HG02623 (cell line): Measurements from ENCODE around the gene CRYZL1.

ENCODE experiments used
- ATAC-seq: cut with Tn5 transposase; IDR thresholded peaks from one replicate; pipeline ENCODE4 v1.9.1; 2021; ENCODE audit warnings: moderate library complexity; ENCODE audit not compliant: unreplicated experiment

CRYZL1 gene

DNA sequence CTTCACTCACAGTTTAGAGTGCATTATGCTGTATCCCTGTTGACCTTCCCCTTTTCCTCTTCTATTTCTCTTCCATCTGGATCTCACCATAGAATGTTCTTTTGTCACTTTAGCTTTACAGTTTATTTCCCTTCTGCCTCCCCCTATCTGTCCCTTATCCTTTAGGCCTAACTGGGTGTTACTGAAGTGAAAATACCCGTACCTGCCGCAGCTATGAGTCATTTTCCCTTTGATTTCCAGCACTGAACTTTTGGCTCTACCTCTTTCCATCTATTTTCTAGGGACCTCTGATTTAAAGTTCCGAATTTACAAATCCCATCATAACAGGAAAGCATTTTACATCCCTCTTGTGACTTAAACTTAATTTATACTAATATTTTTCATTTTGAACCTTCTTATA, 20.5 kb upstream of the CRYZL1 start:
- ATAC-seq: no peak

DNA sequence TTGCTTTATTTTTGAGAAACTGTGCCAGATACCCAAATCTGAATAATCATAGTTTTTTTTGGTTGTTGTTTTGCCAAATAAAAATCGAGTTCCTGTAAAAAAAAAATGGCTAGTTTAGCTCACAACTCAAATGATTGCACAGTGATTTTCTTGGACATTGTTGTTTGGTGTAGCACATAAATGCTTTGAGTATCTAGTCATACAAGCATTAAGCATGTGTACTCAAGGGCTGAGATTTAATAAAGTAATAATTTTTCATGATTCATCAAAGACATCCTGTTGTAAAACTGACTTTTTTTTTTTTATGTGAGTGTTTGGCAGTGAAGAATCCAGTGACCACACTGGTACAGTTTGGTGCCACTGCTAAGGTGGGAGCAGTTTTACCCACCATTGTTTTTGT, 19.6 kb upstream of the CRYZL1 start:
- ATAC-seq: no peak

- no peak for ATAC-seq
Observed at GRCh38 chr21:33660406-33660805, 18.9 kb upstream of the CRYZL1 start.

GRCh38 chr21:33659568-33659949, 18.0 kb upstream of the CRYZL1 start:
- no peak for ATAC-seq

DNA sequence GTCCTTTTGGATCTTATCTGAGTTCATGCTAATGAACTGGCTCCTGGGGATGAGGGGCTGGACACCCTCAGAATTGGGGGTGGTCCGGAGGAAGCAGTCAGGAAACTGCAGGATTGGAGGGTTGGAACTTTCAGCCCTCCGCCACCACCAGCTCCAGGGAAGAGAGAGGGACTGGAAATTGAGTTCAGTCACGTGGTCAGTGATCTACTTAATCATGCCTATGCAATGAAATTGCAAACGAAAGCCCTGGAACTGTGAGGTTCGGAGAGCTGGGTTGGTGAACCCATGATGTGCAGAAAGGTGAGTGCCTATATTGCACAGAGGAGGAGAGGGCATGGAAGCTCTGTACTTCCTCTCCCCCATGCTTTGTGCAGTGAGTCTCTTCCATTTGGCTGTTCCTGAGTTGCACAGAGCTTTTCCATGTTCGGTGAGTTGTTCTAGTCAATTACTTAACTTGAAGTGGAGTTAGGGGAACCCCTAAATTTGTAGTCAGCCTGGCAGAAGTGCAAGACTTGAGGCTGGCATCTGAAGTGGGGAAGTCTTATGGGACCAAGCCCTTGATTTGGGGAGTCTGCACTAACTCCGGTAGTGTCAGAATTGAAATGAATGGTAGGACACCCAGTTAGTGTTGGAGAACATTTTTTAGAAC, 17.5 kb upstream of the CRYZL1 start:
- no peak for ATAC-seq

DNA sequence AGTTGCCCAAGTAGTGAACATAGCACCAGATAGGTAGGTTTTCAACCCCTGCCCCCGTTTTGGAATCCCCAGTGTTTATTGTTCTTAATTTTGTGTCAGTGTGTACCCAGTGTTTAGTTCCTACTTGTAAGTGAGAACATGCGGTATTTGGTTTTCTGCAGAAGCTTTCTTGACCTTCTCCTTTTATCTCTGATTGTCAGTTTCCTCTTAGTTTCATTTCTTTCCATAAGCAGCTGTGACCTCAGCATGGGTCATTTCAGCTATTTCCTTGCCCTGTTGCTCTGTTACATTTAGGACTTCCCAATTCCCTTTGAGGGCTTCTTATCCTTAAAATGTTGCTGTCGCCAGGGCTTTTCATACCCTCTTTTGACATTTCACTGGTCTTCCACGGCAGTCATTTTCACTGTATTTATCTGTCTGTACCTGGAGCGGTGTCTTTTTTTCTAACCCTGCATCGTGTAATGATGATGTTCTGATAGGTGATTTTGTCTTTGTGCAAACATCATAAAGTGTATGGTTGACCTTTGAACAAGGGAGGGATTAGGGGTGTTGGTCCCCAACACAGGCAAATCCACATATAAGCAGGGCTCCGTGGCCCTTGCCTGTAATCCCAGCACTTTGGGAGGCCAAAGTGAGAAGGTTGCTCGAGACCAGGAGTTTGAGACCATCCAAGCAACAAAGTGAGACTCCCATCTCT, 15.7 kb upstream of the CRYZL1 start:
- no peak for ATAC-seq

- no peak for ATAC-seq
Observed at GRCh38 chr21:33655588-33656221, 14.2 kb upstream of the CRYZL1 start.

GRCh38 chr21:33654412-33654811, 12.9 kb upstream of the CRYZL1 start:
- no peak for ATAC-seq

GRCh38 chr21:33651965-33652680, 10.6 kb upstream of the CRYZL1 start:
- ATAC-seq: no peak

DNA sequence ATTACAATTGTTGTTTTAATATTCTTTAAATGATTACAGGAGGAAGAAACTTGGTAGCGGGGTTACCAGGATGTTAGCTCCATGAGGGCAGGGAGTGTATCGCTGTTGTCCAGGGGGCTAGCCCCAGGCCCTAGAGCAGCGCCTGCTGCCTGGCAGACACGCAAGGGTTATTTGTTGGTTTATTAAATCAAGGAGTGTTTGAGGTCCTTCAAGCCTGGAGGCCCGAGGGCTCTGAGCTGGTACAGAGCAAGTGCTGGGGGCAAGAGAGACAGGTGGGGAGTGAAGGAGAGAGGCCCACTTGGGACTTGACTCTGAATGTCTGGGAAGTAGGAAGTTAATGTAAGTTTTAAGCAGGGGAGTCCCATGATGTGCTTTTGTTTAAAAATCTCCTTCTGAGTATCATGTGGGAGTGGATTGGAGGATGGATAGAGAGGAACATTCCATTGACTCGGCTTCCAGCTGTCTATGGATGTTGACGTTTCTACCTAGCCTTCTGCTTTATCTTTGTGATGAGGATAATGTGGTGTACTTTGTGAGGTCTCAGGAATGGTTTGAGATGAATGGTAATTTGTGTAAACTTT, 9.5 kb upstream of the CRYZL1 start:
- no peak for ATAC-seq

- no peak for ATAC-seq
Observed at GRCh38 chr21:33650230-33650629, 8.7 kb upstream of the CRYZL1 start.

GRCh38 chr21:33648555-33648954, 7.0 kb upstream of the CRYZL1 start:
- ATAC-seq: no peak

GRCh38 chr21:33647587-33647986, 6.0 kb upstream of the CRYZL1 start:
- ATAC-seq: no peak

- no peak for ATAC-seq
Observed at GRCh38 chr21:33645730-33646129, 4.2 kb upstream of the CRYZL1 start.

GRCh38 chr21:33644383-33645074, 3.0 kb upstream of the CRYZL1 start:
- no peak for ATAC-seq

GRCh38 chr21:33643658-33644311, 2.2 kb upstream of the CRYZL1 start:
- no peak for ATAC-seq

DNA sequence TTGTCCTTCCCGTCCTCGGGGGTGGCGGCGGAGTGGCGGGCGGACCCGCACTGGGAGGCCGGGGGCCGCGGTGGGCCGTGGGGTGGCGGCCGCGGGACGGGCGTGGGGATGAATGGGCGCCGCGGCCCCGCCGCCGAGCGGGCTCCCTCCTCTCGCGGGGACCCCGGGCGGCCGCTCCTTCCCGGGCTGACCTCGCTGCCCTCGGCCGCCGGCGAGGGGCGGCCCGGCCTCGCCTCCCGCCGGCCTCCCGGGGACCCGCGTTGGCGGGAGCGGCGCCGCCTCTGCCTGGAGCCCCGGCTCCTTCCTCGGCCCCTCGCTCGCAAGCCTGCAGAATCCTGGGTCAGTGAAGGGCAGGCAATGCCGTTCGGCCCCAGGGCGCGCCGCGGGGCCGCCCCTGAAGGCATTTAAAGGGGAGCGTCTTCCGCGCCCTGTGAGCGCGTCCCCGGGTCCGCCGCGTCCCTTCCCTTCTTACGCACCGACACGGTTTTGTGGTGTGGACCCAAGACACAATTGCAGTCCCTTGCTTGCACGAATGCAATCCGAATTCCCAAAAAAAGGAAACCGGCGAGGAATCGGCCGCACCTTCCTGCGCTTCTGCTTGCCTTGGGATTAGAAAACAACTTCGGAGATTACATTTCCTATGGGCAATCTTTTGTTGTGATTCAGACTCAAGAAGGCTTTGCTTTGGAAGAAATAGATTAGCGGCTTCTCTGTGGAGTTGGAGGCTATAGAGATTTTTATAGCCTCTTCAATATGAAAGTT, 1.5 kb upstream of the CRYZL1 start:
- no peak for ATAC-seq

GRCh38 chr21:33642027-33642895, 720 bp upstream of the CRYZL1 start, which contains the start of gene ITSN1:
Gene ITSN1 (plus strand): TSS chr21:33642501. CDS start chr21:33718829, 76,328 bp downstream.
- ATAC-seq: peak; percentile 80
